HG03095 (cell line): ENCODE results near the gene KIF2C.
A peak's percentile ranks its signal among the peaks of the same experiment; 100 is the strongest.
"Not testable (repeated sequence)": the region's sequence is repeated elsewhere in the genome, so short reads cannot be mapped to it uniquely, and the experiment has no call there.

Source experiments
- ATAC-seq: cut with Tn5 transposase; IDR thresholded peaks from one replicate; pipeline ENCODE4 v1.9.1; 2021; ENCODE audit warnings: moderate library complexity; ENCODE audit not compliant: unreplicated experiment

KIF2C gene

GRCh38 chr1:44739307-44740178, at the start of gene KIF2C:
Gene KIF2C (plus strand): TSS chr1:44739837. CDS start chr1:44739933, 96 bp downstream.
- ATAC-seq = peak; percentile 87

DNA sequence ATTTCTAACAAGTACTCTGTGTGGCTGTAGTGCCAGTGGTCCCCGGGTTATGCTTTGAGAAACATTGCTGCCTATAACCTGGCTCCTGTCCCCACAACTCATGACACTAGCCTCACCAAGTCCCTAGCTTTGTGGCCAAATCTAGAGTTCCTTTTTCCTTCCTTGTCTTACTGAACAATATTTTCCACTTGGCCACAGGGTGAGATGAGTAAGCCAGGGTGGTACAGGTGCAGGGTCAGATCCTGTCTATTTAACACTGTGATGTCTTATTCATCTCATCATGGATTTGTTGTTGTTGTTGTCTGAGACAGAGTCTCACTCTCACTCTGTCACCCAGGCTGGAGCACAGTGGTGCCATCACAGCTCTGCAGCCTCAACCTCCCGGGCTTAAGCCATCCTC, 46.5 kb upstream of the KIF2C start:
- no peak for ATAC-seq

DNA sequence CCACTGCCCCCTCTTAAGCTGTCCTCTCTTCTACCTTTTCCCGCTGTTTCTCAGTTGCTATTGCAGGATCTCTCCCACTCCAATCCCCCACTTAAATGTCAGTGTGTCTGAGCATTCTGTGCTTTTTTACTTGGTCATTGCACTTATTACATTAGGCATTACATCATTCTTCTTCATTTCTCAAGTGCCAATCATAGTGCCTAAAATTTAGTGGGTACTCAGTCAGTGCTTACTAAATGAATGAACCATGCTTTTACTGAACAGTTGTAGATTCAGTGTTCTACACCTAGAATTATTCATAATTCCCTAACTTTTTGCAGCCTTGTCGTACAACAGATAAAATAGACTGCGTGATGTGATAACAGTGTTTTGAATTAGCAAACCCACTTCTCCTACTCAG, 45.7 kb upstream of the KIF2C start:
- no peak for ATAC-seq

- peak; percentile 70 for ATAC-seq
Measured at GRCh38 chr1:44694863-44695478, 44.7 kb upstream of the KIF2C start.

GRCh38 chr1:44695671-44696070, 44.0 kb upstream of the KIF2C start:
- no peak for ATAC-seq

GRCh38 chr1:44696101-44696500, 43.5 kb upstream of the KIF2C start:
- ATAC-seq = no peak

GRCh38 chr1:44696789-44697345, 42.8 kb upstream of the KIF2C start:
- ATAC-seq = no peak

- no peak for ATAC-seq
Measured at GRCh38 chr1:44698138-44698537, 41.5 kb upstream of the KIF2C start.

DNA sequence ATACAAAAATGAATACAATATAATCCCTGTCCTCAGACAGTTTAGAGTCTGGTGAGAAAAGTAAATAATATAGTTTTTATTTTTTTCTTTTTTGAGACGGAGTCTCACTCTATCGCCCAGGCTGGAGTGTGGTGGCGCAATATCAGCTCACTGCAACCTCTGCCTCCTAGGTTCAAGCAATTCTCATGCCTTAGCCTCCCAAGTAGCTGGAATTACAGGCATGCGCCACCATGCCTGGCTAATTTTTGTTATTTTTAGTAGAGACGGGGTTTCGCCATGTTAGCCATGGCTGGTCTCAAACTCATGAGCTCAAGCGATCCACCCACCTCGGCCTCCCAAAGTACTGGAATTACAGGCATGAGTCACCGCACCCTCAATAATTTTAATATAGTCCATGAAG, 40.3 kb upstream of the KIF2C start:
- not testable (repeated sequence) for ATAC-seq

DNA sequence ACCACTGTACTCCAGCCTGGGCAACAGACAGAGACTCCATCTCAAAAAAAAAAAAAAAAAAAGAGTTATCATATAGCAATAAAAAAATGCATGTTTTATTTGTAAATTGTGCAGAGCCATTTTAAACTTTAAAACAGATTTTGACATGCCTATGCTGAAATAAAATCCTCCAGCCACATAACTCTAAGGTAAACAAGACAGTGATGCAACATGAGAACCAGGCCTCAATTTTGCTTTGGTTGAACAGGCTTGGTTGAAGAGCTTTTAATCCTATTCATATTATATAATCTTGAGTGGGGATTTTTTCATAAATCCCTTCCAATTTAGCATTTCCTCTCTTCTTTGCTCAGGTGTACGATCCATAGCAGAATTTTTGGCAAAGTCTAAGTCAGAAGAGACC, 39.1 kb upstream of the KIF2C start:
- no peak for ATAC-seq

DNA sequence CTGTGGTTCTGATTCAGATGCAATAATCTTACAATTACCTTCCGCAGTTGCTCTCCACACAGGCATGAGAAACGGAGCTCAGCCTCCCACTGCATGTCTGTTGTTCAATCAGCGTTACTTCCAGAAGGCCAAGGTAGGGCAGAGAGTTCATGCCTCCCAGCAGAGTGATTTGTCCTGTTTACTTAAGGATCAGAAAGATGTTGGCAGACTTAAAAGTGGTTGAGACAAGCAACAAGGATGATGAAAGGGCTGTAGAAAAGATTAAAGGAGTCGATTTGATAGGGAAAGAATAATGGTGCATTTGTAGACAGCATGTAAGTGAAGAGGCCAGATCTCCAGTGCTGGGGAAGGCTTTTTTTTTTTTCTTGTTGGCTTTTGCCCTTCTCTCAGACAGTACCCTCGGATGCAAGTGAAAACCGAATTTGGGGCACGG, 38.5 kb upstream of the KIF2C start:
- no peak for ATAC-seq

GRCh38 chr1:44705470-44705869, 34.2 kb upstream of the KIF2C start:
- ATAC-seq = no peak

GRCh38 chr1:44705938-44706337, 33.7 kb upstream of the KIF2C start:
- ATAC-seq = no peak

- no peak for ATAC-seq
Measured at GRCh38 chr1:44707112-44707881, 32.3 kb upstream of the KIF2C start.

GRCh38 chr1:44707959-44708831, 31.4 kb upstream of the KIF2C start:
- no peak for ATAC-seq

- ATAC-seq = peak; percentile 67
Measured at GRCh38 chr1:44713321-44713781, 26.3 kb upstream of the KIF2C start.

DNA sequence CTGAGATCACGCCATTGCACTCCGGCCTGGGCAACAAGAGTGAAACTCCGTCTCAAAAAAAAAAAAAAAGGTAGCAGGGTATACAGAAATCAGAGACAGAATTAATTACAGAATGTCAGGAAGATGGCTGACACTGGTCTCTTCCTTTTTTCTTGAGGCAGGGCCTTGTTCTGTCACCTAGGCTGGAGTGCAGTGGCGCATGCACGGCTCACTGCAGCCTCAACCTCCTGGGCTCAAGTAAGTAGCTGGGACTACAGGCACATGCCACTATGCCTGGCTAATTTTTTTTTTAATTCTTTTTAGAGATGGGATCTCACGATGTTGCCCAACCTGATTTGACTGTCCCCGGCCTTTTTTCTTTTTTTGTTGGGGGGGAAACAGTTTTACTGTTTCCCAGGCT, 25.1 kb upstream of the KIF2C start:
- no peak for ATAC-seq

DNA sequence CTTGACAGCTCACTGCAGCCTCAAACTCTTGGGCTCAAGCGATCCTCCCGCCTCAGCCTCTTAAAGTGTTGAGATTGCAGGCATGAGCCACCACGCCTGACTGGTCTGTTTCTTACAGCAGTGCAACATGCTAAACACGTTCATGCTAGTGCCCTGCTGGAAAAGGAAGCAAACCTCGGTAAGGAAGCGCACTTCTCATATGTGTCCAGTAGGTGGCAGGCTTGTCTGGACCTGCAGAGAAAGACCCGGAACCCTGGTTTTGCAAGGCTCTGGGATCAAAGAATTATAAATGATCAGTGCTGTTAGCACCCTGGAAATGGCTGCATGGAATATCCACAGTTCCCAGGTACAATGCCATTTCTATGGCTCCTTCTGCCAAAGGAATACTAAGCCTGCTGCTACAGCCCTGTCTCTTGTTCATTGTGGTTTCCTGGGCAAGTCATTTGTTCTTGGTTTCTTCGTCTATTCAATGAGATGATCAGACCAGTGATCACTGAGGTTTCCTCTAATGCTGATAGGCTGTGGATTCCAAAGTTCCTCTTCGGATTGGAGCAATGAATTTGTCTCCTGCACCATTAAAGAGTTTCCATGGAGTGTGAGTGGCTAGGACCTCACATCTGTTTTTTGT, 24.6 kb upstream of the KIF2C start:
- peak; percentile 47 for ATAC-seq

GRCh38 chr1:44717156-44717555, 22.5 kb upstream of the KIF2C start:
- no peak for ATAC-seq

GRCh38 chr1:44717653-44718052, 22.0 kb upstream of the KIF2C start:
- no peak for ATAC-seq
